Transverse colon (tissue), 3 donors: Measurements from ENCODE around the gene CD9.

Experiments
- POLR2A ChIP-seq: fragments of 450-650 bp; IDR thresholded peaks from one replicate; pipeline ENCODE4 v1.6.1; 2016; ENCODE audit warnings: antibody characterized with exemption, mild to moderate bottlenecking, moderate library complexity
- TF ChIP-seq, protein P1 (sequence below), 5 experiments: fragments of 200-600 bp in 3 of 5; fragments of 450-650 bp in 2 of 5; sonication (generic) in 3 of 5; IDR thresholded peaks; 1 replicate in 2 of 5; 2 replicates in 3 of 5; pipeline ENCODE4 v1.5.1; 2016 to 2017; ENCODE audit warnings: antibody characterized with exemption in 5 of 5, inconsistent platforms in 3 of 5, mild to moderate bottlenecking in 2 of 5, moderate library complexity in 1 of 5

DNA sequence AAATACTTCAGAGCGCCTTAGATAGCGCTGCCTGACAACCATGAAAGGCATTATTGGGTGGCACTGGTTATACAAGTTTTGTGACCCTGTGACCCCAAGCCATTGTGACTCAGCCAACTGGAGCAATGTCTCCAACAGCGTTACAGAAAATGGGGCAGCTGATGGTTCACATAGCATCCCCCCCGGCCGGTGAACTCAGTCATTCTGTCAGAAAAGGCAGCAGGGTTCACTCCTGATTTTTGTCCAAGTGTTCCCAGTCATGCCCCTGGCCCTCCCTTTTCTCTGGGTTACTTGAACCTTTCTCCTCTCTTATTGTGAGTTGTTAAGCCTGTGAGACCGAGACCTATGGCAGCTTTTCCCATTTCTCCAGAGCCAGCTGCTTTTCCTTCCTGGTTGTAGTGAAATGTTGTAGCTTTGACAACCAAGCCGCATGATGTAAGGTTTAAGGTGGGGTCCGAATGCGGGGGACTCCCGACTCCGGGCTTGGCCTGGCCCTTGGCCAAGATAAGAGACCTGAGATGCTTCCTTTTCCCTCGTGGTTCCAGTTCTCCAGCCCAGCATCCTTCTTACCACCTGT is 22.0 kb downstream of the CD9 start:
- TF ChIP-seq, protein P1, sequence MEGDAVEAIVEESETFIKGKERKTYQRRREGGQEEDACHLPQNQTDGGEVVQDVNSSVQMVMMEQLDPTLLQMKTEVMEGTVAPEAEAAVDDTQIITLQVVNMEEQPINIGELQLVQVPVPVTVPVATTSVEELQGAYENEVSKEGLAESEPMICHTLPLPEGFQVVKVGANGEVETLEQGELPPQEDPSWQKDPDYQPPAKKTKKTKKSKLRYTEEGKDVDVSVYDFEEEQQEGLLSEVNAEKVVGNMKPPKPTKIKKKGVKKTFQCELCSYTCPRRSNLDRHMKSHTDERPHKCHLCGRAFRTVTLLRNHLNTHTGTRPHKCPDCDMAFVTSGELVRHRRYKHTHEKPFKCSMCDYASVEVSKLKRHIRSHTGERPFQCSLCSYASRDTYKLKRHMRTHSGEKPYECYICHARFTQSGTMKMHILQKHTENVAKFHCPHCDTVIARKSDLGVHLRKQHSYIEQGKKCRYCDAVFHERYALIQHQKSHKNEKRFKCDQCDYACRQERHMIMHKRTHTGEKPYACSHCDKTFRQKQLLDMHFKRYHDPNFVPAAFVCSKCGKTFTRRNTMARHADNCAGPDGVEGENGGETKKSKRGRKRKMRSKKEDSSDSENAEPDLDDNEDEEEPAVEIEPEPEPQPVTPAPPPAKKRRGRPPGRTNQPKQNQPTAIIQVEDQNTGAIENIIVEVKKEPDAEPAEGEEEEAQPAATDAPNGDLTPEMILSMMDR (IDR thresholded peaks at IDR 0.05) = no peak
- TF ChIP-seq POLR2A = no peak
